Measurements from ENCODE around the gene ZNF169. TPM values are rescaled to one million over a fixed set of nuclear protein-coding genes. Genes with fewer than 3 reads are reported as not detected.
A peak's percentile ranks its signal among the peaks of the same experiment; 100 is the strongest.
"Not testable (repeated sequence)": the region's sequence is repeated elsewhere in the genome, so short reads cannot be mapped to it uniquely, and the experiment has no call there.

Gene ZNF169
- total RNA-seq, 3 donors from 2014 or later (not counting 1 experiment from before 2014, with no cell fraction given) = 4.6 to 11.3 (median 8.9) TPM

DNA sequence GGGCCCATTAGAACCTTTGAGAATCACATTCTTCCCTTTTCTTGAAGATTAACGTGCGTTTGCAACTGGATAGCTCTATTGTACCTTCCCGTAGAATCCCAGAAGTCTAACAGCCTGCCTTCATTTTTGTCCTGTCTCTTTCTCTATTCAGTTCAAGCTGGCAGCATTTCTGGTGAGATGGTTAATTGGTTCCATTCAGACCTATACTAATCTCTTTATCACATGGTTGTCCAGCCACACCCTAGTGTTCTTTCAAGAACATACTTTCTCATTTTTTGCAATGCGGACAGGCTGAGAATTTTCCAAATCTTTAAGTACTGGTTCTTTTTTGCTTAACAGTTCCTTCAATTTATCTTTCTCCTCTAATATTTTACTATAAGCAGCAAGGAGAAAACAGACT, 43.3 kb downstream of the ZNF169 start:
- Mint-ChIP-seq H3K9me3 (no peaks in the 10 kb centered on the region), H3K36me3 (no peaks in the 10 kb centered on the region), H3K27me3 (ENCODE audit: low read depth in 2 of 2) (no peaks in the 10 kb centered on the region), H3K4me3 (no peak overlapping the region), H3K27ac (no peak overlapping the region), H3K4me1 (no peaks in the 10 kb centered on the region)
- Histone ChIP-seq H3K9me3 (ENCODE audit: control insufficient read depth, insufficient read depth, low read length) (no peaks in the 10 kb centered on the region), H3K36me3 (ENCODE audit: control insufficient read depth, insufficient read depth, low read length) (no peaks in the 10 kb centered on the region), H3K27ac (ENCODE audit: low read length) (no peak overlapping the region), H3K4me1 (ENCODE audit: control insufficient read depth, insufficient read depth, low read length) (no peaks in the 10 kb centered on the region), H3K27me3 (ENCODE audit: control insufficient read depth, insufficient read depth, low read length) (no peaks in the 10 kb centered on the region), H3K4me3 (ENCODE audit: low read length) (no peak overlapping the region)
- ATAC-seq = no peak
- WGBS (ENCODE audit: insufficient coverage) = 97% methylated on average over 4 of the region's 4 CpGs
- TF ChIP-seq, protein P1, sequence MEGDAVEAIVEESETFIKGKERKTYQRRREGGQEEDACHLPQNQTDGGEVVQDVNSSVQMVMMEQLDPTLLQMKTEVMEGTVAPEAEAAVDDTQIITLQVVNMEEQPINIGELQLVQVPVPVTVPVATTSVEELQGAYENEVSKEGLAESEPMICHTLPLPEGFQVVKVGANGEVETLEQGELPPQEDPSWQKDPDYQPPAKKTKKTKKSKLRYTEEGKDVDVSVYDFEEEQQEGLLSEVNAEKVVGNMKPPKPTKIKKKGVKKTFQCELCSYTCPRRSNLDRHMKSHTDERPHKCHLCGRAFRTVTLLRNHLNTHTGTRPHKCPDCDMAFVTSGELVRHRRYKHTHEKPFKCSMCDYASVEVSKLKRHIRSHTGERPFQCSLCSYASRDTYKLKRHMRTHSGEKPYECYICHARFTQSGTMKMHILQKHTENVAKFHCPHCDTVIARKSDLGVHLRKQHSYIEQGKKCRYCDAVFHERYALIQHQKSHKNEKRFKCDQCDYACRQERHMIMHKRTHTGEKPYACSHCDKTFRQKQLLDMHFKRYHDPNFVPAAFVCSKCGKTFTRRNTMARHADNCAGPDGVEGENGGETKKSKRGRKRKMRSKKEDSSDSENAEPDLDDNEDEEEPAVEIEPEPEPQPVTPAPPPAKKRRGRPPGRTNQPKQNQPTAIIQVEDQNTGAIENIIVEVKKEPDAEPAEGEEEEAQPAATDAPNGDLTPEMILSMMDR (IDR thresholded peaks at IDR 0.05) = no peak
- DNase-seq = no peak
- intact Hi-C loops (cut with micrococcal nuclease) = no loop called here

DNA sequence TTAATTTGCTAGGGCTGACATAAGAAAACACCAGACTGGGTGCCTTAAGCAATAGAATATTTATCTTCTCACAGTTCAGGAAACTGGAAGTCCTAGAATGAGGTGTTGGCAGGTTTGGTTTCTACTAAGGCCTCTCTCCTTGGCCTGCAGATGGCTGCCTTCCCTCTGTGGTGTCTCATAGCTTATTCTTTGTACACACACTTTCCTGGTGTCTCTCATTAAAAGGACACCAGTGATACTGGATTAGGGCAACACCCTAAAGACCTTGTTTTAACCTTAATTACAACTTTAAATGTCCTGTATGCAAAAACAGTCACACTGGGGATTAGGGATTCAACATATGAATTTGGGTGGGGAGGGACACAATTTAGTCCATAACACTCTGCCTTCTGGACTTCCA, 44.2 kb downstream of the ZNF169 start:
- Histone ChIP-seq H3K4me1 (ENCODE audit: control insufficient read depth, insufficient read depth, low read length) (no peaks in the 10 kb centered on the region), H3K4me3 (ENCODE audit: low read length) (no peak overlapping the region), H3K27ac (ENCODE audit: low read length) (no peak overlapping the region), H3K9me3 (ENCODE audit: control insufficient read depth, insufficient read depth, low read length) (no peaks in the 10 kb centered on the region), H3K27me3 (ENCODE audit: control insufficient read depth, insufficient read depth, low read length) (no peaks in the 10 kb centered on the region), H3K36me3 (ENCODE audit: control insufficient read depth, insufficient read depth, low read length) (no peaks in the 10 kb centered on the region)
- TF ChIP-seq, protein P1 (IDR thresholded peaks at IDR 0.05) = no peak
- Mint-ChIP-seq H3K4me3 (no peak overlapping the region), H3K27me3 (ENCODE audit: low read depth in 2 of 2) (no peaks in the 10 kb centered on the region), H3K9me3 (no peaks in the 10 kb centered on the region), H3K27ac (no peak overlapping the region), H3K4me1 (no peaks in the 10 kb centered on the region), H3K36me3 (no peaks in the 10 kb centered on the region)
- DNase-seq = no peak
- intact Hi-C loops (cut with micrococcal nuclease) = no loop called here
- no peak for ATAC-seq

DNA sequence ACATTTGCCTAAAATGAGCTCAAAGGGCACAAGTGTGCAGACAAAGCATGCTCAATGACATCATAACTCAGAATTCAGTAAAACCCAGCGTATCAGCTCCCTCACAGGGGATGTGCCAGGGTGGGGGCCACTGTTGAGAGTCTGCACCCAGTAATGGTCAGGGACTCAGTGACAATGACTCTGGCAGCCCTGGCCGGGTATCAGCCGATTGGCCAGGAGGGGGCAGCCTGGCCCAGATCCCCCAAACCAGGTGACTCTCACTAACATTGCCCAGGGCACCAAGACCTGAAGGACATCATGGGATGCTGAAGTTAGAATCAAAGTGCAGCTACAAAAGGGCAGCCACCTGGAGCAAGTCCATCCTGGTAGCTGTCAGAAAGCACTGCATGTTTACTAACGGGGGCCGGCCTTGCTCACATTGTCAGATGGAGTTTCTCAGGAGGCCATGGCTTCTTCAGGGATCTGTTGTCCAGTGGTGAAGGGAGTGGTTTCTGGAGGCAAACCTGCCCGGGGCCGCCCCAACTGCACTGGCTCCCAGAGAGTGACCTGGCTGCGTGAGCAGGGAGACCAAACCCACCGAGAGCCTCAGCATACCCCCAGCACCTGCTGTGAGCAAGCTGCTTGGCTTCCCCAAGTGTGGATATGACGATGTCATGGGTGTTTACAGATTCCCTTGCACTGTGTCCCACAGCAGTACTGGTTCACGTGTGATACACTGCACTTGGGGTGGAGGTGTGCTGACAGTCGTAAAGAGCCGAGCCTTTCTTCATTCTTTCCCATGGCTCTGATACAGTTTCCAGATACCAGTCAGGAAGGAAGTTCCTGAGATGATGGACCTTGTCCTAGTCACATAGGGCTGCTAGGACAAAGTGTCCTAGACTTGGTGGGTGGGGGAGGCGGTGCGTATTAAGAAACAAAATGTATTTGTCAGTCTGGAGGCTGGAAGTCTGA, 56.2 kb downstream of the ZNF169 start:
- H3K9me3 Mint-ChIP-seq; H3K27ac ChIP-seq (ENCODE audit: low read length); intact Hi-C loops (cut with micrococcal nuclease); DNase-seq; H3K4me1 Mint-ChIP-seq; H3K4me3 Mint-ChIP-seq; H3K36me3 ChIP-seq (ENCODE audit: control insufficient read depth, insufficient read depth, low read length); H3K27ac Mint-ChIP-seq; H3K27me3 Mint-ChIP-seq (ENCODE audit: low read depth in 2 of 2); H3K36me3 Mint-ChIP-seq; H3K27me3 ChIP-seq (ENCODE audit: control insufficient read depth, insufficient read depth, low read length); H3K4me3 ChIP-seq (ENCODE audit: low read length); H3K4me1 ChIP-seq (ENCODE audit: control insufficient read depth, insufficient read depth, low read length); H3K9me3 ChIP-seq (ENCODE audit: control insufficient read depth, insufficient read depth, low read length): not testable (repeated sequence)
- WGBS (ENCODE audit: insufficient coverage) = no CpG with 5 or more reads among the region's 15 CpGs
- peak in 1 of 3 donors; percentile 49 for ATAC-seq

DNA sequence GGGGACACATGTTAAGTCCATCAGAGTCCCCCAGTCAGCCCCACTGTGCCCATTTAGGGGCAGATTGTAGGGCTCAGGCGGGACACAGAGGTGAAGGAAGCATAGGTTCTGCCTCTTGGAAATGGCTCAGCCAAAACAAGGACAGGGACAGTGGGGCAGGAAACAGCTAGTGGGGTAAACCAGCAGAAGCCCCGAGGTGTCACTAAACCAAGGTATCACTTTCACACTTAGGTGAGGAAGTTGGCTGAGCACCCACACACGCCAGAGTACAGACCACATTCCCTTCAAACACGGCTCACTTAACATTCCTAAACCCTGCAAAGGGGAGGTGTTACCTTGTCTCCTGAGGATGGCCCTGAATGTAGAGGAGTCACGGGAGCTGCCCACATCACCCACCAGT, 57.1 kb downstream of the ZNF169 start:
- H3K36me3 Mint-ChIP-seq; H3K4me3 ChIP-seq (ENCODE audit: low read length); H3K4me1 Mint-ChIP-seq; intact Hi-C loops (cut with micrococcal nuclease); H3K27me3 Mint-ChIP-seq (ENCODE audit: low read depth in 2 of 2); DNase-seq; H3K27ac ChIP-seq (ENCODE audit: low read length); H3K4me3 Mint-ChIP-seq; H3K27ac Mint-ChIP-seq; H3K4me1 ChIP-seq (ENCODE audit: control insufficient read depth, insufficient read depth, low read length); H3K36me3 ChIP-seq (ENCODE audit: control insufficient read depth, insufficient read depth, low read length); H3K9me3 ChIP-seq (ENCODE audit: control insufficient read depth, insufficient read depth, low read length); H3K27me3 ChIP-seq (ENCODE audit: control insufficient read depth, insufficient read depth, low read length); H3K9me3 Mint-ChIP-seq: not testable (repeated sequence)
- ATAC-seq = peak; percentile 46 to 66 (median 60)
- no CpG with 5 or more reads among the region's 5 CpGs for WGBS (ENCODE audit: insufficient coverage)

DNA sequence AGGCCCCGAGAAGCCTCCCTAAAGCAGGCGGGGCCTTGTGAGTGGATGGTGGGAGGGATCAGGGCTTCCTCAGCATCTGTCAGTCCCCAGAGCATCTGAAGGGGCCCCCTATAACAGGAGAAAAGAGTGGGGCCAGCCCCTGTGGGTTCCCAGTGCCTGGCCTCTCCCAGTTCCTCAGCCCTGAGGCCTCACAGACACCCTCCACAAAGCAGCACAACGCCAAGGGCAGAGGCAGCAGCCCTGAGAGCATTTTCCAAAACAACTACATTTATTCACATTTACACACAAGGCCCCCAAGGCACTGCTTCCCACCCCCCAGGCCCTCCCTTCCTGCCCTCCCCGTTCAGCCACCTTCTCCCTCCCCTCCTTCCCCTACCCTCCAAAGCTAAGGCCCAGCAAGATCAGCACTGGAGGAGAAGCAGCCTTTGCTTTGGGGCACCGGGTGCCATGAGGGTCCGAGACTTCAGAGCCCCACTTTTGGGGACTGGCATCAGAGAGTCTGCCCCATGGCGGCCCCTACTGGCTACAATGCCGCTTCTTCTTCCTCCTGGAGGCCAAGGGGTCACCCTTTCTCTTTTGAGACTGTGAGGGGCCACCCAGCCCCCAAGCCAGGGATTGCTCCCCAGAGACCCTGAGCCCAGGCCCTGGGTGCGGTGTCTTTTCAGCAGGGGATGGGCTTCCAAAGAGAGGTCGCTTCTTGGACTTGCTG, 59.0 kb downstream of the ZNF169 start:
- H3K9me3 ChIP-seq (ENCODE audit: control insufficient read depth, insufficient read depth, low read length); H3K4me3 ChIP-seq (ENCODE audit: low read length); intact Hi-C loops (cut with micrococcal nuclease); H3K27ac Mint-ChIP-seq; H3K36me3 ChIP-seq (ENCODE audit: control insufficient read depth, insufficient read depth, low read length); H3K36me3 Mint-ChIP-seq; H3K9me3 Mint-ChIP-seq; H3K27me3 Mint-ChIP-seq (ENCODE audit: low read depth in 2 of 2); ATAC-seq; H3K4me1 ChIP-seq (ENCODE audit: control insufficient read depth, insufficient read depth, low read length); H3K4me3 Mint-ChIP-seq; H3K27me3 ChIP-seq (ENCODE audit: control insufficient read depth, insufficient read depth, low read length); H3K27ac ChIP-seq (ENCODE audit: low read length); H3K4me1 Mint-ChIP-seq; DNase-seq: not testable (repeated sequence)
- no CpG with 5 or more reads among the region's 10 CpGs for WGBS (ENCODE audit: insufficient coverage)

DNA sequence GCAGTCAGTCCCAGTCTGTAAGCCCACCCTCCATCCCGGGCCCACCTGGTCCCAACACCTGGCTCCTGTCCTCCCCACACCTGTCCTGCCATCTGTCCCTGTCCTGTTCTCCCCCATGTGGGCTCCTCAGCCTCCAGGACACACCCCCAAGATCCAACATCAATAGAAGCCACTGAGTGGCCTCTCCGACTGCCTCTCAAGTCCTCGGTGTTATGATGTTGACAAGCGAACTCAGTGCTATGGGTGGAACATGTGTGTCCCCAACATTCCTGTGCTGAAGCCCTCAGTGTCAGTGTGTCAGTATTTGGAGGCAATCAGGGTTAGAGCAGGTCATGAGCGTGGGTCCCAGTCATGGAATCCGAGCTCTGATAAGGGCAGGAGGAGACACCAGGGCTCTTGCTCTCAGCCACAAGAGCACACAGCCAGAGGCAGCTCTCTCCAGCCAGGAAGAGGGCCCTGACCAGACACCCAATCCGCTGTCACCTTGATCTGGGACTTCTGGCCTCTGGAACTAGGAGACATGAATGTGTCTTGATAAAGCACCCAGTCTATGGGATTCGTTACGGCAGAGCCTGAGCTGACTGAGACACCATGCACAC, 63.3 kb downstream of the ZNF169 start:
- H3K36me3 Mint-ChIP-seq; H3K27me3 ChIP-seq (ENCODE audit: control insufficient read depth, insufficient read depth, low read length); H3K9me3 ChIP-seq (ENCODE audit: control insufficient read depth, insufficient read depth, low read length); intact Hi-C loops (cut with micrococcal nuclease); H3K4me3 ChIP-seq (ENCODE audit: low read length); H3K4me3 Mint-ChIP-seq; DNase-seq; H3K36me3 ChIP-seq (ENCODE audit: control insufficient read depth, insufficient read depth, low read length); H3K4me1 Mint-ChIP-seq; H3K27ac Mint-ChIP-seq; H3K27me3 Mint-ChIP-seq (ENCODE audit: low read depth in 2 of 2); H3K9me3 Mint-ChIP-seq; H3K27ac ChIP-seq (ENCODE audit: low read length); ATAC-seq; H3K4me1 ChIP-seq (ENCODE audit: control insufficient read depth, insufficient read depth, low read length): not testable (repeated sequence)
- 83% methylated on average over 4 of the region's 9 CpGs for WGBS (ENCODE audit: insufficient coverage)
